Measurements from ENCODE around the gene LRRC32. TPM values are rescaled to one million over a fixed set of nuclear protein-coding genes. Genes with fewer than 3 reads are reported as not detected.
A peak's percentile ranks its signal among the peaks of the same experiment; 100 is the strongest.

Gene LRRC32
- total and polyA plus RNA-seq, 3 experiments from 2014 or later: 0.06 to 2.8 (median 1.5) TPM

GRCh38 chr11:76634886-76635285, 35.7 kb downstream of the LRRC32 start:
- H3K4me1 ChIP-seq (ENCODE audit: insufficient read depth, low read length): no peaks in the 10 kb centered on the region
- H3K4me3 Mint-ChIP-seq: no peak overlapping the region
- CTCF ChIA-PET: no interaction called here
- H3K27me3 Mint-ChIP-seq: peaks cover 12 to 31% of the 10 kb centered on the region in 2 donors
- no peaks in the 10 kb centered on the region for H3K9me3 Mint-ChIP-seq
- POLR2A ChIA-PET: interaction anchor here (0.7 kb wide), 1 partner anchor 494 kb away, joined by 3 read pairs; no protein-coding TSS in a partner anchor
- no peak for DNase-seq
- H3K4me3 ChIP-seq (ENCODE audit: low read length): no peak overlapping the region
- no peaks in the 10 kb centered on the region for H3K9me3 ChIP-seq (ENCODE audit: low read length)
- peaks cover 0 to 10% (median 6%) of the 10 kb centered on the region in 3 donors for H3K4me1 Mint-ChIP-seq
- H3K27ac ChIP-seq (ENCODE audit: low read depth, low read length): no peak overlapping the region
- H3K27me3 ChIP-seq (ENCODE audit: insufficient read depth, low read length, poor library complexity, severe bottlenecking): peaks cover 3% of the 10 kb centered on the region
- no peaks in the 10 kb centered on the region for H3K36me3 ChIP-seq (ENCODE audit: insufficient read depth, low read length)
- no peak overlapping the region for H3K27ac Mint-ChIP-seq
- H3K36me3 Mint-ChIP-seq: no peaks in the 10 kb centered on the region

- no peaks in the 10 kb centered on the region for H3K4me1 ChIP-seq (ENCODE audit: insufficient read depth, low read length)
- peaks cover 0 to 1% (median 0%) of the 10 kb centered on the region in 3 donors for H3K36me3 Mint-ChIP-seq
- DNase-seq: no peak
- H3K9me3 Mint-ChIP-seq: no peaks in the 10 kb centered on the region
- H3K27ac Mint-ChIP-seq: no peak overlapping the region
- no peaks in the 10 kb centered on the region for H3K36me3 ChIP-seq (ENCODE audit: insufficient read depth, low read length)
- H3K27ac ChIP-seq (ENCODE audit: low read depth, low read length): no peak overlapping the region
- no peak overlapping the region for H3K4me3 ChIP-seq (ENCODE audit: low read length)
- H3K27me3 Mint-ChIP-seq: peaks cover 6 to 13% of the 10 kb centered on the region in 2 donors
- no peaks in the 10 kb centered on the region for H3K9me3 ChIP-seq (ENCODE audit: low read length)
- no peaks in the 10 kb centered on the region for H3K27me3 ChIP-seq (ENCODE audit: insufficient read depth, low read length, poor library complexity, severe bottlenecking)
- H3K4me1 Mint-ChIP-seq: peaks cover 12 to 14% (median 12%) of the 10 kb centered on the region in 3 donors
- POLR2A ChIA-PET: no interaction called here
- H3K4me3 Mint-ChIP-seq: no peak overlapping the region
- CTCF ChIA-PET: no interaction called here
Measured at GRCh38 chr11:76632492-76632891, 38.1 kb downstream of the LRRC32 start.

- no peaks in the 10 kb centered on the region for H3K36me3 ChIP-seq (ENCODE audit: insufficient read depth, low read length)
- H3K4me1 Mint-ChIP-seq: peaks cover 19 to 21% (median 19%) of the 10 kb centered on the region in 3 donors
- peaks cover 0 to 1% (median 0%) of the 10 kb centered on the region in 3 donors for H3K36me3 Mint-ChIP-seq
- ChIA-PET POLR2A (no interaction called here), CTCF (no interaction called here)
- DNase-seq: no peak
- no peaks in the 10 kb centered on the region for H3K4me1 ChIP-seq (ENCODE audit: insufficient read depth, low read length)
- no peaks in the 10 kb centered on the region for H3K9me3 ChIP-seq (ENCODE audit: low read length)
- H3K27ac Mint-ChIP-seq: no peak overlapping the region
- H3K4me3 ChIP-seq (ENCODE audit: low read length): no peak overlapping the region
- no peaks in the 10 kb centered on the region for H3K9me3 Mint-ChIP-seq
- peaks cover 6 to 10% of the 10 kb centered on the region in 2 donors for H3K27me3 Mint-ChIP-seq
- H3K27ac ChIP-seq (ENCODE audit: low read depth, low read length): no peak overlapping the region
- H3K27me3 ChIP-seq (ENCODE audit: insufficient read depth, low read length, poor library complexity, severe bottlenecking): no peaks in the 10 kb centered on the region
- H3K4me3 Mint-ChIP-seq: no peak overlapping the region
Measured at GRCh38 chr11:76631566-76632308, 38.8 kb downstream of the LRRC32 start.

DNA sequence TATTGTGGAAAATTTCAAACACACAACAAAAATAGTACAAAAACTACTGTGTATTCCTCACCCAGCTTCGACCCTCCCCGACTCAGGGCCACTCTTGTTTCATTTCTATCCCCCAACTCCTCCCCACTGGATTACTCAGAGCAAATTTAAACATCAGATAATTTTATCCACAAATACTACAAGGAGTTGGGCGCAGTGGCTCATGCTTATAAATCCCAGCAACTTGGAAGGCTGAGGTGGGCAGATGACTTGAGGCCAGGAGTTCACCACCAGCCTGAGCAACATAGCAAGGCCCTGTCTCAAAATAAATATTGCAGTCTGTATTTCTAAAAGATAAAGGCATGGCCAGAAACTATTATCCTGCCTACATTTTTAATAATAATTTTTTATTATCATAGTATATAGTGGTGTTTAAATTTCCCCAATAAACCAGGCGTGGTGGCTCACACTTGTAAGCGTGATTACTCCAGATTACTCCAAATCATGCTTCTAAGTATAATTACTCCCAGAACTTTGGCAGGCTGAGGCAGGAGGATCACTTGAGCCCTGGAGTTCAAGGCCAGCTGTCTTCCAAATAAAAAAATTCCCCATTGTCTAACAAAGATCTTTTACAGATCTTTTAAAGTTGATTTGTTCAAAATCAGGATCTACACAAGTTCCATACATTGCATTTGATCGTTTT, 39.8 kb downstream of the LRRC32 start:
- no peaks in the 10 kb centered on the region for H3K27me3 ChIP-seq (ENCODE audit: insufficient read depth, low read length, poor library complexity, severe bottlenecking)
- no peaks in the 10 kb centered on the region for H3K9me3 ChIP-seq (ENCODE audit: low read length)
- peaks cover 6 to 8% of the 10 kb centered on the region in 2 donors for H3K27me3 Mint-ChIP-seq
- no peak overlapping the region for H3K4me3 ChIP-seq (ENCODE audit: low read length)
- H3K36me3 Mint-ChIP-seq: peaks cover 0 to 1% (median 0%) of the 10 kb centered on the region in 3 donors
- peaks cover 24 to 29% (median 26%) of the 10 kb centered on the region in 3 donors for H3K4me1 Mint-ChIP-seq
- H3K9me3 Mint-ChIP-seq: peaks cover 0 to 3% (median under 1%) of the 10 kb centered on the region in 5 donors
- DNase-seq: no peak
- no peak overlapping the region for H3K4me3 Mint-ChIP-seq
- no peaks in the 10 kb centered on the region for H3K4me1 ChIP-seq (ENCODE audit: insufficient read depth, low read length)
- peak overlapping the region in 1 of 8 donors; percentile 12 for H3K27ac Mint-ChIP-seq
- CTCF ChIA-PET: interaction anchor here (1.1 kb wide), 1 partner anchor 63 kb away, joined by 3 read pairs; no protein-coding TSS in a partner anchor
- POLR2A ChIA-PET: no interaction called here
- H3K27ac ChIP-seq (ENCODE audit: low read depth, low read length): no peak overlapping the region
- H3K36me3 ChIP-seq (ENCODE audit: insufficient read depth, low read length): no peaks in the 10 kb centered on the region

DNA sequence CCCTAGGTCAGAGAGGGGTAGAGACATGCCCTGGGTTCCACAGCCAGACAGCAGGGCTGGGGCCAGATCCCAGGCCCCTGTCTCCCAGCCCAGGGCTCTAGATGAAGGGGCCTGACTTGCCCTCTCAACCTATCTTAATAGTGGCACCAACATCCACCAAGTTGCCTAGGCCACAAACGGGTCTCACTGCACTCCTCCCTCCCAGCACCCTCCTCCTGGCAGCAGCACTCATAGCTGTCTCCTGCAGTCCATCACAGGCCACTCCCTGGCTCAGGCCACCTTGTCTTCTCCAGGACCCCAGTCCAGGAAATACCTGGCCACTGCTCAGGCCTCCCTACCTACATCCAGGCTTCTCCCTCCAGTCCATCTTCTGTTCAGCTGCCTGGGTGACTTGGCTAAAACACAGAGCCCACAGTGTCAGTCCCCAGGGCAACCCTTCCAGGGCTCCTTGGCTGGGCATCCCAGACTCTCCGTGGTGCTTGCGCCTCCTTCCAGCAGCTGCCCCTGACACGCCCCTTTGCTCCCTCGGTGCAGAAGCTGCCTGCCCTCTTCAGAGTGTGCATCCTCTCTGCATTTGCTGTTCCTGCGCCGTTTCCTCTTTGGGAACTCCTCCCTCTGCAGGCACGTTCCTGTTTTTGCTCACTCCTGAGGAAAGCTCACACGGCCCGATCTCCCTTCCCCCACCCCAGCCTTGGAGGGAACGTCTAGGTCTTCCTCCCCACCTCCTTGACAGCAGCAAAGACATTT, 40.5 kb downstream of the LRRC32 start:
- H3K4me3 Mint-ChIP-seq: no peak overlapping the region
- peaks cover 24 to 29% (median 26%) of the 10 kb centered on the region in 3 donors for H3K4me1 Mint-ChIP-seq
- H3K27ac Mint-ChIP-seq: peak overlapping the region in 2 of 8 donors; percentile 12
- peaks cover 0 to 9% (median 5%) of the 10 kb centered on the region in 5 donors for H3K9me3 Mint-ChIP-seq
- no peak for DNase-seq
- no peaks in the 10 kb centered on the region for H3K9me3 ChIP-seq (ENCODE audit: low read length)
- no peak overlapping the region for H3K27ac ChIP-seq (ENCODE audit: low read depth, low read length)
- ChIA-PET CTCF (interaction anchor here (1.1 kb wide), 1 partner anchor 63 kb away, joined by 3 read pairs; no protein-coding TSS in a partner anchor), POLR2A (no interaction called here)
- H3K36me3 Mint-ChIP-seq: peaks cover 0 to 1% (median 0%) of the 10 kb centered on the region in 3 donors
- no peaks in the 10 kb centered on the region for H3K27me3 ChIP-seq (ENCODE audit: insufficient read depth, low read length, poor library complexity, severe bottlenecking)
- H3K36me3 ChIP-seq (ENCODE audit: insufficient read depth, low read length): no peaks in the 10 kb centered on the region
- no peaks in the 10 kb centered on the region for H3K4me1 ChIP-seq (ENCODE audit: insufficient read depth, low read length)
- H3K4me3 ChIP-seq (ENCODE audit: low read length): no peak overlapping the region
- H3K27me3 Mint-ChIP-seq: peaks cover 0 to 5% of the 10 kb centered on the region in 2 donors

- H3K27me3 ChIP-seq (ENCODE audit: insufficient read depth, low read length, poor library complexity, severe bottlenecking): no peaks in the 10 kb centered on the region
- peaks cover 24 to 29% (median 26%) of the 10 kb centered on the region in 3 donors for H3K4me1 Mint-ChIP-seq
- peaks cover 0 to 7% of the 10 kb centered on the region in 2 donors for H3K27me3 Mint-ChIP-seq
- no peaks in the 10 kb centered on the region for H3K4me1 ChIP-seq (ENCODE audit: insufficient read depth, low read length)
- no peaks in the 10 kb centered on the region for H3K36me3 ChIP-seq (ENCODE audit: insufficient read depth, low read length)
- H3K27ac Mint-ChIP-seq: no peak overlapping the region
- POLR2A ChIA-PET: no interaction called here
- H3K27ac ChIP-seq (ENCODE audit: low read depth, low read length): no peak overlapping the region
- H3K4me3 Mint-ChIP-seq: no peak overlapping the region
- no peak for DNase-seq
- H3K4me3 ChIP-seq (ENCODE audit: low read length): no peak overlapping the region
- peaks cover 0 to 1% (median 0%) of the 10 kb centered on the region in 3 donors for H3K36me3 Mint-ChIP-seq
- H3K9me3 ChIP-seq (ENCODE audit: low read length): no peaks in the 10 kb centered on the region
- CTCF ChIA-PET: interaction anchor here (1.1 kb wide), 1 partner anchor 64 kb away, joined by 3 read pairs; no protein-coding TSS in a partner anchor
- peaks cover 0 to 9% (median 5%) of the 10 kb centered on the region in 5 donors for H3K9me3 Mint-ChIP-seq
Measured at GRCh38 chr11:76629116-76629852, 41.3 kb downstream of the LRRC32 start.

DNA sequence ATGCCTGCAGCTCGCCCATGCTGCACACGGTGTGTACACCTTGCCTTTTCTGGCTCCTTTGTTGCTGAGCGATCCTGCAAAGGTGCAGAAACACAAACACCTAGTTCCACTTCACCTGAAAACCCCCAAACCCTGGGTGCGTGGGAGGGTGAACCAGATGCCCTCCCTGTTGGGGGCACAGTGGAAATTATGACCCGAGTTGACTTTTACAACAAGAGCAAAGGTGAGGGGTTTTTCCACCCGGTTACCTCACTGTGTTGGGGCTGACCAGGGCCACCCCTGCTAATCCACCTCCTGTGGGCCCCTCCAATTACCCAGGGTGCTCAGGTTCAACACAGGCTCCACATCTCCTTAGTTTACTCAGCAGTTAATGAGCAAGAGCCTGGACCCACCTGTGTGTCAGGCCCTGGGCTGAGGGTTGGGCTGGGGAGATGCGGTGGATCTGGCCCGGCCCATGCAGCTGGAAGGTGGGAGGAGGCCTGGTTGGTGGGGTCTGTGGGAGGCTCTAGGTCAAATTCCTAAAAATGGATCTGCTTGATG, 42.1 kb downstream of the LRRC32 start:
- no peaks in the 10 kb centered on the region for H3K36me3 ChIP-seq (ENCODE audit: insufficient read depth, low read length)
- no peak overlapping the region for H3K4me3 ChIP-seq (ENCODE audit: low read length)
- no peaks in the 10 kb centered on the region for H3K9me3 ChIP-seq (ENCODE audit: low read length)
- H3K27ac Mint-ChIP-seq: peak overlapping the region in 1 of 8 donors; percentile 22
- H3K27ac ChIP-seq (ENCODE audit: low read depth, low read length): no peak overlapping the region
- DNase-seq: no peak
- H3K27me3 ChIP-seq (ENCODE audit: insufficient read depth, low read length, poor library complexity, severe bottlenecking): no peaks in the 10 kb centered on the region
- H3K27me3 Mint-ChIP-seq: peaks cover 0 to 7% of the 10 kb centered on the region in 2 donors
- no peak overlapping the region for H3K4me3 Mint-ChIP-seq
- ChIA-PET POLR2A (no interaction called here), CTCF (no interaction called here)
- peaks cover 0 to 1% (median 0%) of the 10 kb centered on the region in 3 donors for H3K36me3 Mint-ChIP-seq
- H3K9me3 Mint-ChIP-seq: peaks cover 0 to 9% (median 5%) of the 10 kb centered on the region in 5 donors
- peaks cover 24 to 29% (median 26%) of the 10 kb centered on the region in 3 donors for H3K4me1 Mint-ChIP-seq
- H3K4me1 ChIP-seq (ENCODE audit: insufficient read depth, low read length): no peaks in the 10 kb centered on the region
